IMR-90 (cell line): Measurements from ENCODE around the gene ZMIZ1. TPM values are rescaled to one million over a fixed set of nuclear protein-coding genes. Genes with fewer than 3 reads are reported as not detected.

Experiments used
- ATAC-seq: fragments of 200-7000 bp; cut with Tn5 transposase; 2 replicates; pipeline ENCODE4 v1.9.1; 2020; ENCODE audit warnings: low read depth, mild to moderate bottlenecking, moderate library complexity
- BruUV-seq: library from RNA; stranded (reverse); fragments of 400-500 nt; replicated peaks from 2 replicates; lab custom pipeline; 2021; lab: Mats Ljungman, UMichigan
- CTCF ChIA-PET: fragments of 300-600 bp; formaldehyde crosslinking; extraction: SDS; loops from one replicate; lab custom pipeline; 2021; ENCODE audit warnings: antibody characterized with exemption; lab: Yijun Ruan, JAX
- POLR2A ChIA-PET: fragments of 300-600 bp; sonication (Branson Sonifier 250); formaldehyde crosslinking; loops from one replicate; lab custom pipeline; 2022; ENCODE audit warnings: antibody characterized with exemption; ENCODE audit not compliant: unreplicated experiment; lab: Charles Lee
- DNase-seq: peaks from one replicate; pipeline ENCODE4 v3.0.0; 2013
- H2AFZ ChIP-seq: replicated peaks from 2 replicates; pipeline ENCODE3; 2013; ENCODE audit warnings: low read length, mild to moderate bottlenecking; ENCODE audit not compliant: poor library complexity
- H2AK5ac ChIP-seq: 2 replicates; pipeline ENCODE4 v1.6.1; 2013; ENCODE audit warnings: low read depth, low read length, inconsistent platforms
- H2AK9ac ChIP-seq: replicated peaks from 2 replicates; pipeline ENCODE3; 2013; ENCODE audit warnings: mild to moderate bottlenecking, low read depth, low read length, moderate library complexity; ENCODE audit not compliant: poor library complexity
- H2BK120ac ChIP-seq: 2 replicates; pipeline ENCODE4 v1.6.1; 2013; ENCODE audit warnings: low read depth, low read length, inconsistent platforms
- H2BK15ac ChIP-seq: 3 replicates; pipeline ENCODE4 v1.6.1; 2013; ENCODE audit warnings: low read depth, low read length, inconsistent platforms
- H2BK20ac ChIP-seq: 2 replicates; pipeline ENCODE4 v1.6.1; 2013; ENCODE audit warnings: low read depth, mild to moderate bottlenecking, inconsistent platforms, low read length, moderate library complexity
- H2BK5ac ChIP-seq: 2 replicates; pipeline ENCODE4 v1.6.1; 2013; ENCODE audit warnings: mild to moderate bottlenecking, low read depth, low read length, inconsistent platforms; ENCODE audit not compliant: poor library complexity, severe bottlenecking
- H3K14ac ChIP-seq: replicated peaks from 2 replicates; pipeline ENCODE4 v1.6.1; 2013; ENCODE audit warnings: low read depth, low read length, inconsistent platforms
- H3K18ac ChIP-seq: 2 replicates; pipeline ENCODE4 v1.6.1; 2013; ENCODE audit warnings: low read depth, low read length, control low read depth
- H3K23ac ChIP-seq: 2 replicates; pipeline ENCODE4 v1.6.1; 2013; ENCODE audit warnings: low read depth, low read length, inconsistent platforms
- H3K27ac ChIP-seq: 2 replicates; pipeline ENCODE4 v1.5.1; 2013; ENCODE audit warnings: mild to moderate bottlenecking, control low read depth, low read length; ENCODE audit not compliant: insufficient read depth
- H3K27me3 ChIP-seq: 2 replicates; pipeline ENCODE4 v1.6.1; 2013; ENCODE audit warnings: low read length; ENCODE audit not compliant: control insufficient read depth, insufficient read depth
- H3K36me3 ChIP-seq: 2 replicates; pipeline ENCODE4 v1.6.1; 2013; ENCODE audit warnings: low read length, mixed read lengths; ENCODE audit not compliant: control insufficient read depth, insufficient read depth
- H3K4ac ChIP-seq: 2 replicates; pipeline ENCODE4 v1.6.1; 2013; ENCODE audit warnings: low read depth, low read length, inconsistent platforms
- H3K4me1 ChIP-seq: 2 replicates; pipeline ENCODE4 v1.6.1; 2013; ENCODE audit warnings: low read length, mixed read lengths; ENCODE audit not compliant: control insufficient read depth, insufficient read depth
- H3K4me2 ChIP-seq: 2 replicates; pipeline ENCODE4 v1.6.1; 2013; ENCODE audit warnings: low read depth, mild to moderate bottlenecking, control low read depth, low read length, moderate library complexity
- H3K4me3 ChIP-seq: 2 replicates; pipeline ENCODE4 v1.5.1; 2013; ENCODE audit warnings: low read depth, mild to moderate bottlenecking, control low read depth, low read length, moderate library complexity; ENCODE audit not compliant: insufficient read depth
- H3K56ac ChIP-seq: 2 replicates; pipeline ENCODE4 v1.6.1; 2013; ENCODE audit warnings: low read length, inconsistent platforms; ENCODE audit not compliant: insufficient read depth; ENCODE audit errors: extremely low read depth
- H3K79me1 ChIP-seq, 2 experiments: 2 replicates each; pipeline ENCODE4 v1.6.1; 2013; ENCODE audit warnings: low read length in 2 of 2, inconsistent platforms in 1 of 2, low read depth in 1 of 2
- H3K9ac ChIP-seq: 2 replicates; pipeline ENCODE4 v1.6.1; 2013; ENCODE audit warnings: low read depth, low read length, control low read depth
- H3K9me1 ChIP-seq: 2 replicates; pipeline ENCODE4 v1.6.1; 2013; ENCODE audit warnings: low read length, inconsistent platforms; ENCODE audit not compliant: insufficient read depth
- H3K9me3 ChIP-seq: 2 replicates; pipeline ENCODE4 v1.6.1; 2013; ENCODE audit warnings: low read length; ENCODE audit not compliant: control insufficient read depth, insufficient read depth
- H4K20me1 ChIP-seq: 2 replicates; pipeline ENCODE4 v1.6.1; 2013; ENCODE audit warnings: low read length, inconsistent platforms; ENCODE audit not compliant: insufficient read depth
- H4K5ac ChIP-seq: 2 replicates; pipeline ENCODE4 v1.6.1; 2013; ENCODE audit warnings: mild to moderate bottlenecking, low read depth, low read length, control low read depth
- H4K8ac ChIP-seq, 2 experiments: 2 replicates each; pipeline ENCODE4 v1.6.1; 2013; ENCODE audit warnings: low read depth in 2 of 2, low read length in 2 of 2, control low read depth in 1 of 2, inconsistent platforms in 1 of 2
- H4K91ac ChIP-seq: 2 replicates; pipeline ENCODE4 v1.6.1; 2013; ENCODE audit warnings: low read depth, low read length, inconsistent platforms; ENCODE audit not compliant: insufficient read depth
- BHLHE40 ChIP-seq: fragments of 150-350 bp; IDR thresholded peaks from 2 replicates; pipeline ENCODE4 v1.6.1; 2016; ENCODE audit warnings: mild to moderate bottlenecking, low read depth, low read length
- CEBPB ChIP-seq: IDR thresholded peaks from 2 replicates; pipeline ENCODE4 v1.6.1; 2012; ENCODE audit warnings: low read depth, low read length, improper control_type of control experiment
- CHD1 ChIP-seq: IDR thresholded peaks from 2 replicates; pipeline ENCODE4 v1.6.1; 2012; ENCODE audit warnings: low read depth, low read length, improper control_type of control experiment
- FOS ChIP-seq: fragments of 150-350 bp; IDR thresholded peaks from 2 replicates; pipeline ENCODE4 v1.6.1; 2016; ENCODE audit warnings: low read depth, low read length
- MAFK ChIP-seq: IDR thresholded peaks from 2 replicates; pipeline ENCODE4 v1.6.1; 2012; ENCODE audit warnings: low read depth, low read length, improper control_type of control experiment
- MAZ ChIP-seq: IDR thresholded peaks from 2 replicates; pipeline ENCODE4 v1.6.1; 2012; ENCODE audit warnings: low read depth, mild to moderate bottlenecking, low read length, improper control_type of control experiment, moderate library complexity, borderline replicate concordance
- MXI1 ChIP-seq: IDR thresholded peaks from 2 replicates; pipeline ENCODE4 v1.6.1; 2012; ENCODE audit warnings: low read depth, mild to moderate bottlenecking, low read length, moderate library complexity, borderline replicate concordance
- NFE2L2 ChIP-seq: fragments of 150-350 bp; IDR thresholded peaks from 2 replicates; pipeline ENCODE4 v1.6.1; 2016; ENCODE audit warnings: low read depth, mild to moderate bottlenecking, low read length
- POLR2A ChIP-seq: IDR thresholded peaks from 2 replicates; pipeline ENCODE4 v1.6.1; 2012; ENCODE audit warnings: mild to moderate bottlenecking, low read depth, low read length
- RAD21 ChIP-seq: IDR thresholded peaks from 2 replicates; pipeline ENCODE4 v1.6.1; 2012; ENCODE audit warnings: low read length, improper control_type of control experiment
- RCOR1 ChIP-seq: IDR thresholded peaks from 2 replicates; pipeline ENCODE4 v1.6.1; 2012; ENCODE audit warnings: mild to moderate bottlenecking, low read length, improper control_type of control experiment; ENCODE audit not compliant: insufficient replicate concordance
- RFX5 ChIP-seq: IDR thresholded peaks from 2 replicates; pipeline ENCODE4 v1.8.0; 2012; ENCODE audit warnings: low read depth, mild to moderate bottlenecking, low read length, moderate library complexity
- SMC3 ChIP-seq: fragments of 150-350 bp; IDR thresholded peaks from 2 replicates; pipeline ENCODE4 v1.6.1; 2016; ENCODE audit warnings: low read depth, mild to moderate bottlenecking, antibody characterized with exemption, low read length, moderate library complexity
- USF2 ChIP-seq: fragments of 150-350 bp; IDR thresholded peaks from 2 replicates; pipeline ENCODE4 v1.6.1; 2017; ENCODE audit warnings: mild to moderate bottlenecking, antibody characterized with exemption, low read length, low read depth
- WGBS, 2 experiments: methylation state at CpG; one replicate each; pipeline versions ENCODE4 v1.1.5 to v1.1.7; 2013; ENCODE audit warnings: missing lambda C conversion rate in 2 of 2; ENCODE audit not compliant: insufficient read length in 1 of 2; ENCODE audit errors: extremely low coverage in 2 of 2; 5-methylcytosine and 5-hydroxymethylcytosine counted together
- dilution Hi-C: fragments of 300-500 bp; cut with HindIII; formaldehyde crosslinking; loops from one replicate; pipeline ENCODE4 v1.14.3; 2018; ENCODE audit warnings: low sequenced_read_pairs; ENCODE audit not compliant: unreplicated experiment
- in situ Hi-C: fragments of 300-500 bp; cut with MboI; formaldehyde crosslinking; loops from 3 replicates; pipeline ENCODE4 v1.14.3; 2019; ENCODE audit warnings: low sequenced_read_pairs, inconsistent platforms, mixed read lengths
- intact Hi-C: fragments of 100-400 bp; cut with micrococcal nuclease; formaldehyde crosslinking; loops from 2 replicates; pipeline ENCODE4 v1.10.0; 2022
- polyA plus RNA-seq, 3 experiments: library from polyadenylated mRNA; depleted of rRNA; stranded (reverse); fragments of >200 nt; gene quantifications; 2 replicates each; pipeline ENCODE4 v1.2.3, GENCODE V29; 2012; ENCODE audit warnings: low replicate concordance in 1 of 3
- total RNA-seq: library from RNA; depleted of rRNA; stranded (reverse); fragments of >200 nt; gene quantifications from 2 replicates; pipeline ENCODE4 v1.2.3, GENCODE V29; 2012
- TF ChIP-seq, protein P1 (sequence below): conservative IDR thresholded peaks from 2 replicates; pipeline ENCODE4 v1.5.1; 2012; ENCODE audit warnings: mild to moderate bottlenecking, low read depth, low read length, improper control_type of control experiment

ZMIZ1 gene
- total and polyA plus RNA-seq, 2 of the 4 experiments (the other 2 are of a cell fraction) = 6.6 to 48.7 TPM

GRCh38 chr10:79159141-79159651 is 90.4 kb downstream of the ZMIZ1 start:
- H3K4me2 ChIP-seq = peak overlapping the region; percentile 32
- peak overlapping the region; percentile 98 for H4K91ac ChIP-seq
- peak; percentile 68 for ATAC-seq
- H2BK120ac ChIP-seq = peak overlapping the region; percentile 99
- H3K9ac ChIP-seq = peak overlapping the region; percentile 67
- H2AK9ac ChIP-seq = peak overlapping the region; percentile 98
- peak overlapping the region; percentile 99 for H2BK5ac ChIP-seq
- H3K4me3 ChIP-seq = no peak overlapping the region
- H2AFZ ChIP-seq = peak overlapping the region; percentile 81
- H4K5ac ChIP-seq = peak overlapping the region; percentile 78
- H3K18ac ChIP-seq = peak overlapping the region; percentile 80
- CTCF ChIA-PET = interaction anchor here (1.1 kb wide), 2 partner anchors 36 to 39 kb away, joined by 3 to 4 read pairs; no protein-coding TSS in a partner anchor
- intact Hi-C loops = loop anchor here (2.0 kb wide), 1 partner anchor 20 kb away; no protein-coding TSS in a partner anchor
- 23% methylated on average over 4 of the region's 18 CpGs; no CpG with 5 or more reads in 1 of the 2 experiments for WGBS, 2 experiments
- H3K4me1 ChIP-seq = peaks cover 74% of the 10 kb centered on the region
- H2AK5ac ChIP-seq = peak overlapping the region; percentile 97
- H3K9me1 ChIP-seq = peaks cover 51% of the 10 kb centered on the region
- H3K56ac ChIP-seq = peak overlapping the region; percentile 95
- H3K36me3 ChIP-seq = peaks cover 30% of the 10 kb centered on the region
- POLR2A ChIA-PET = no interaction called here
- H3K27ac ChIP-seq = peak overlapping the region; percentile 93
- peak overlapping the region; percentile 82 for H2BK15ac ChIP-seq
- dilution Hi-C loops = no loop called here
- peak overlapping the region; percentile 99 for H3K14ac ChIP-seq
- BruUV-seq = no TSS peak
- H4K20me1 ChIP-seq = peaks cover 34% of the 10 kb centered on the region
- no peaks in the 10 kb centered on the region for H3K9me3 ChIP-seq
- H3K23ac ChIP-seq = peak overlapping the region; percentile 99
- peak overlapping the region; percentile 95 for H2BK20ac ChIP-seq
- peak; percentile 83 for DNase-seq
- H4K8ac ChIP-seq = peak overlapping the region; percentile 97
- peak; percentile 57; the same call in 1 of the 2 replicates for TF ChIP-seq FOS
- TF ChIP-seq BHLHE40 = peak; percentile 34; the same call in 1 of the 2 replicates
- TF ChIP-seq, protein P1, sequence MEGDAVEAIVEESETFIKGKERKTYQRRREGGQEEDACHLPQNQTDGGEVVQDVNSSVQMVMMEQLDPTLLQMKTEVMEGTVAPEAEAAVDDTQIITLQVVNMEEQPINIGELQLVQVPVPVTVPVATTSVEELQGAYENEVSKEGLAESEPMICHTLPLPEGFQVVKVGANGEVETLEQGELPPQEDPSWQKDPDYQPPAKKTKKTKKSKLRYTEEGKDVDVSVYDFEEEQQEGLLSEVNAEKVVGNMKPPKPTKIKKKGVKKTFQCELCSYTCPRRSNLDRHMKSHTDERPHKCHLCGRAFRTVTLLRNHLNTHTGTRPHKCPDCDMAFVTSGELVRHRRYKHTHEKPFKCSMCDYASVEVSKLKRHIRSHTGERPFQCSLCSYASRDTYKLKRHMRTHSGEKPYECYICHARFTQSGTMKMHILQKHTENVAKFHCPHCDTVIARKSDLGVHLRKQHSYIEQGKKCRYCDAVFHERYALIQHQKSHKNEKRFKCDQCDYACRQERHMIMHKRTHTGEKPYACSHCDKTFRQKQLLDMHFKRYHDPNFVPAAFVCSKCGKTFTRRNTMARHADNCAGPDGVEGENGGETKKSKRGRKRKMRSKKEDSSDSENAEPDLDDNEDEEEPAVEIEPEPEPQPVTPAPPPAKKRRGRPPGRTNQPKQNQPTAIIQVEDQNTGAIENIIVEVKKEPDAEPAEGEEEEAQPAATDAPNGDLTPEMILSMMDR = no peak
- peak; percentile 62 for TF ChIP-seq CEBPB
- no peak for TF ChIP-seq MAFK
- no peak for TF ChIP-seq CHD1
- TF ChIP-seq MXI1 = no peak
- TF ChIP-seq RCOR1 = peak; percentile 74
- no peak for TF ChIP-seq NFE2L2
- 0 out of 2 replicates have a peak, but pooled peaks have one; percentile 21 for TF ChIP-seq SMC3
- TF ChIP-seq POLR2A = peak; percentile 27; the same call in 1 of the 2 replicates
- peak; percentile 28; the same call in 1 of the 2 replicates for TF ChIP-seq MAZ
- peak; percentile 1; the same call in 1 of the 2 replicates for TF ChIP-seq USF2
- peak; percentile 24 for TF ChIP-seq RAD21
- TF ChIP-seq RFX5 = no peak
- in situ Hi-C loops = no loop called here
- no peaks in the 10 kb centered on the region for H3K27me3 ChIP-seq
- peak overlapping the region; percentile 100 for H3K4ac ChIP-seq
- peaks cover 62 to 95% of the 10 kb centered on the region in 2 experiments for H3K79me1 ChIP-seq
